Right lobe of liver (tissue), 4 donors: ENCODE measurements around the gene NCOR1.

Source experiments
- POLR2A ChIP-seq: fragments of 450-650 bp; IDR thresholded peaks from one replicate; pipeline ENCODE4 v1.6.1; 2017; ENCODE audit warnings: antibody characterized with exemption, mild to moderate bottlenecking
- TF ChIP-seq, protein P1 (sequence below), 4 donors: fragments of 200-600 bp in 3 of 4; fragments of 450-650 bp in 1 of 4; IDR thresholded peaks; one replicate each; pipeline versions ENCODE4 v1.5.1 to v1.8.0; 2016 to 2022; ENCODE audit warnings: antibody characterized with exemption in 4 of 4, mild to moderate bottlenecking in 2 of 4
- donor health status: DM: no; HTN: no; CAD: no.
- donor health status: DM: no; HTN: no; CAD: no.
- donor health status: DM: no; HTN: yes; CAD: no.

DNA sequence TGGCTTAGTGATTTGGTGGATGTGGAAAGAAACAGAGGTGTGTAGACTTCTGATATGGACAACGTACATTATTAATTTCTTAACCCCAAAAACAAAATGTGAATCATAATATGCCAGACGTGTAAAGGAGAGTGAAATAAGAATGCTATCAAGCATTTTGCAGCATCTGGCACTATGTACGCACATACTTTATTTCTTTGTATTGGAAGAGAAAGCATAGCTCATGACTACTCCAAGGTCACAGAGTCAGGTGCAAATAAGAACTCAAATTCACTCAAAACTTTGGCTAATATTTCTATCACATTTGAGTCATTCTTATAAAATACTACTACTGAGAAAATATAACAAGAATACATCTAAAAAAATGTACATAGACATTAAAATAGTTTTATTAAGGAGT is 140.9 kb downstream of the NCOR1 start:
- TF ChIP-seq, protein P1, sequence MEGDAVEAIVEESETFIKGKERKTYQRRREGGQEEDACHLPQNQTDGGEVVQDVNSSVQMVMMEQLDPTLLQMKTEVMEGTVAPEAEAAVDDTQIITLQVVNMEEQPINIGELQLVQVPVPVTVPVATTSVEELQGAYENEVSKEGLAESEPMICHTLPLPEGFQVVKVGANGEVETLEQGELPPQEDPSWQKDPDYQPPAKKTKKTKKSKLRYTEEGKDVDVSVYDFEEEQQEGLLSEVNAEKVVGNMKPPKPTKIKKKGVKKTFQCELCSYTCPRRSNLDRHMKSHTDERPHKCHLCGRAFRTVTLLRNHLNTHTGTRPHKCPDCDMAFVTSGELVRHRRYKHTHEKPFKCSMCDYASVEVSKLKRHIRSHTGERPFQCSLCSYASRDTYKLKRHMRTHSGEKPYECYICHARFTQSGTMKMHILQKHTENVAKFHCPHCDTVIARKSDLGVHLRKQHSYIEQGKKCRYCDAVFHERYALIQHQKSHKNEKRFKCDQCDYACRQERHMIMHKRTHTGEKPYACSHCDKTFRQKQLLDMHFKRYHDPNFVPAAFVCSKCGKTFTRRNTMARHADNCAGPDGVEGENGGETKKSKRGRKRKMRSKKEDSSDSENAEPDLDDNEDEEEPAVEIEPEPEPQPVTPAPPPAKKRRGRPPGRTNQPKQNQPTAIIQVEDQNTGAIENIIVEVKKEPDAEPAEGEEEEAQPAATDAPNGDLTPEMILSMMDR (IDR thresholded peaks at IDR 0.05), result no peak
- TF ChIP-seq POLR2A, result no peak
